Measurements from ENCODE around the gene PATE4.

Gene PATE4

DNA sequence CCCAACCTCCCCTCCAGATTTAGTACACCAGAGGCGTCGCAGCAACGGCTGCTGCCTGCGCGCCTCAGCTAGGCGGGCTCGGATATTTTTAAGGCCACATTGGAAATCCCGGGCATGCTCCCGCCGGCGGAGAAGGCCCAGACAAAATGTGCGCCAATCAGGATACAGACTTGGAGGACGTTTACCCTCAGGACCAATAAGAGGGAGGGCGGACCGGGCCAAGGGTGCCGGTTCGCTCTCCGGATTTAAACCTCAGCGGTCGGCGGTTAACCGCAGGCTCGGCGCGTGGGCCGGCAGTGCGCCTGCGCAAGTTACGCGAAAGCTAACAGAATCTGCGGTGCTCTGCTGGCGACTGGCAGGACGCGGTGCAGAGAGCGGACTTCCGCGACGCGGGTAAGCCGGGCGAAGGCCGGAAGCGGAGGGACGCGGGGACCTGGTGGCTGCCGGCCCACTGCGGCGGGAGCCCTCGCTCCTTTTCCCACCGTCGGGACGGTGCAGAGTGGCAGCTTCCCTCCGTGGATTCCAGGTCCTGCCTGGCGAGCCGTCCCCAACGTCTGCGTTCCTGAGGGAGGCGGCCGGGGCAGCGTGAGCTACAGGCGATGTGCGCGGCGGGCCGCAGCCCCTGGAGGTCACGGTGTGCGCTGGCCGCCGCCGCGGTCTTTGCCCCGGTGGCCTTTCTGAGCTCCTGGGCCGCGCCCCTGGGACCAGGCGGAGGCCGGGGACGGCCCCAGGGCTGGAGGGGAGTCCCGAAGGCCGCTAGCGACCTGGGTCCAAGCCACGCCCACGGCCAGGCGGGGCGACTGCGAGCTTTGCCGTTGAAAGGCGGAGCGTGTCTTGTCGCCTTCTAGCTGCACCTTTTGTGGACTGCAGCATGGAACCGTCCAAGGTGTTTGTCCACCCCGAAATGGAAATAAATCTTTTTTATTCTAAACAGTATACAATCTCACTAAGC, 54.5 kb downstream of the PATE4 start, which contains the start of gene HYLS1:
Gene HYLS1 (plus strand): TSS at position 296 of the 952 bp plus-strand sequence. CDS start 11,701 bp downstream, outside the sequence.
- DNase-seq (ENCODE audit: low read depth in 1 of 2, low spot score in 1 of 2) = peak; percentile 90 to 94
